ENCODE measurements around the gene COL17A1.

The COL17A1 gene

GRCh38 chr10:104033966-104034365, 51.7 kb downstream of the COL17A1 start:
- DNase-seq (ENCODE audit: low read depth, low spot score) = no peak

- DNase-seq (ENCODE audit: low read depth, low spot score) = no peak
Observed at GRCh38 chr10:104033401-104033930, 52.2 kb downstream of the COL17A1 start.

GRCh38 chr10:104032144-104032775, 53.4 kb downstream of the COL17A1 start:
- DNase-seq (ENCODE audit: low read depth, low spot score) = no peak

- no peak for DNase-seq (ENCODE audit: low read depth, low spot score)
Observed at GRCh38 chr10:104031631-104032030, 54.0 kb downstream of the COL17A1 start.

GRCh38 chr10:104029521-104029860, 56.2 kb downstream of the COL17A1 start:
- DNase-seq (ENCODE audit: low read depth, low spot score) = no peak

- DNase-seq (ENCODE audit: low read depth, low spot score) = no peak
Observed at GRCh38 chr10:104028823-104029520, 56.7 kb downstream of the COL17A1 start.

- DNase-seq (ENCODE audit: low read depth, low spot score) = no peak
Observed at GRCh38 chr10:104028146-104028545, 57.5 kb downstream of the COL17A1 start.

- no peak for DNase-seq (ENCODE audit: low read depth, low spot score)
Observed at GRCh38 chr10:104026762-104027161, 58.9 kb downstream of the COL17A1 start.

GRCh38 chr10:104025524-104025923, 60.2 kb downstream of the COL17A1 start:
- no peak for DNase-seq (ENCODE audit: low read depth, low spot score)

- no peak for DNase-seq (ENCODE audit: low read depth, low spot score)
Observed at GRCh38 chr10:104022026-104022425, 63.7 kb downstream of the COL17A1 start.

GRCh38 chr10:104021246-104021645, 64.4 kb downstream of the COL17A1 start:
- DNase-seq (ENCODE audit: low read depth, low spot score) = no peak

GRCh38 chr10:104020020-104020419, 65.7 kb downstream of the COL17A1 start:
- DNase-seq (ENCODE audit: low read depth, low spot score) = no peak

- no peak for DNase-seq (ENCODE audit: low read depth, low spot score)
Observed at GRCh38 chr10:104018471-104018870, 67.2 kb downstream of the COL17A1 start.

- no peak for DNase-seq (ENCODE audit: low read depth, low spot score)
Observed at GRCh38 chr10:104016661-104017060, 69.0 kb downstream of the COL17A1 start.

- no peak for DNase-seq (ENCODE audit: low read depth, low spot score)
Observed at GRCh38 chr10:104014176-104014575, 71.5 kb downstream of the COL17A1 start.

- no peak for DNase-seq (ENCODE audit: low read depth, low spot score)
Observed at GRCh38 chr10:104013489-104013888, 72.2 kb downstream of the COL17A1 start.

- DNase-seq (ENCODE audit: low read depth, low spot score) = no peak
Observed at GRCh38 chr10:104011904-104012303, 73.8 kb downstream of the COL17A1 start.

- no peak for DNase-seq (ENCODE audit: low read depth, low spot score)
Observed at GRCh38 chr10:104005172-104005863, 80.4 kb downstream of the COL17A1 start.

GRCh38 chr10:104002911-104003310, 82.8 kb downstream of the COL17A1 start:
- no peak for DNase-seq (ENCODE audit: low read depth, low spot score)

- DNase-seq (ENCODE audit: low read depth, low spot score) = no peak
Observed at GRCh38 chr10:103998805-103999204, 86.9 kb downstream of the COL17A1 start.

GRCh38 chr10:103995134-103995533, 90.5 kb downstream of the COL17A1 start:
- no peak for DNase-seq (ENCODE audit: low read depth, low spot score)

GRCh38 chr10:103991393-103992128, 94.1 kb downstream of the COL17A1 start:
- no peak for DNase-seq (ENCODE audit: low read depth, low spot score)

Measured in smooth muscle cell of the brain vasculature (primary cell).